CD4-positive, alpha-beta T cell treated with Interleukin-21 for 1 hour (primary cell): ENCODE measurements around the gene FAM72B.
"Not testable (repeated sequence)": the region's sequence is repeated elsewhere in the genome, so short reads cannot be mapped to it uniquely, and the experiment has no call there.

Experiments used
- DNase-seq: peaks from one replicate; pipeline ENCODE4 v3.0.0-alpha.2; 2020

FAM72B gene

DNA sequence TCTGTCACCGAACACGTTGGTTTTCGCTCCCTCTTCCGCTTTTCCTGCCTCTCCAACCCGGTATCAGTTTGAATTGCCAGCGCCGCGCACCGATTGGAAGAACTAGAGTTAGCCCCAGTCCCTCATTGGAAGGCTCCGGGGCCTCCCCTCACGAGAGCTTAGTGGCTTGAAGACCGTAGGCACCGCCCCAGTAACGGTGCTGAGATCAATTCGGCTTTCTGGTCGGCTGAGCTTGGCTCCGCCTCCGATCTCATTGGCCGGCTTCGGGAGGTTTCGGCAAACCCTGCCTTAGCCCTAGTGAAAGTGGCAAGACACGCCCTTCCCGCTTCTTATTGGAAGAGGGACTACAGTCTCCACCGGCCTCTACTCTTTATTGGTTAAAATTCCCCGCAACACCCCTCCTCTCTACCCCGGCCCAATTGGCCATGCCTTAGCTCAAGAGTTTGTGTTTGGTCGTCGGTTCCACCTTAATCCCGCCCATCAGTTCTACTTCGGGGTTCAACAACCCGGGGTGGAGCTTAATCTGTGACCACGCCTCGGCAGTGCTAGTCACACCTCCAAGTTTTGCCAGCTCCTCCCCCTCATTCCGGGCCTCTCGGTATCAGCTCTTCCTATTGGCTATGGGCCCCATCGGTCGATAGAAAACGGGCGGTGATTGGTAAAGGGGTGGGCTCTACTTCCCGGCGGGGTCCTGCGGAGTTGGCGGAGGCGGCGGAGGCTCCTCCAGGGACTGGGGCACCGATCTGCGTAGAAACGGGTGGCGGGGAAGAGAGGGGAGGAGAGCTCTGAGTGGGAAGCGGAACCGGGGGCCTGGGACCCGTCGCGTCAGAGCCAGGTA lies at the start of gene FAM72B, which contains the start of gene SRGAP2C:
Gene FAM72B (minus strand): TSS at position 51 of the 838 bp plus-strand sequence. CDS start 851 bp downstream, outside the sequence.
Gene SRGAP2C (plus strand): TSS at position 686 of the 838 bp plus-strand sequence. CDS start 2,472 bp downstream, outside the sequence.
- DNase-seq: peak; percentile 98

- not testable (repeated sequence) for DNase-seq
These were observed 48.4 kb upstream of the FAM72B start for GRCh38 chr1:121232445-121233125.

GRCh38 chr1:121230636-121231035 lies 46.5 kb upstream of the FAM72B start:
- DNase-seq: not testable (repeated sequence)

- not testable (repeated sequence) for DNase-seq
These were observed 43.6 kb upstream of the FAM72B start for GRCh38 chr1:121227544-121228330.

GRCh38 chr1:121226925-121227324 lies 42.8 kb upstream of the FAM72B start:
- not testable (repeated sequence) for DNase-seq

- not testable (repeated sequence) for DNase-seq
These were observed 42.3 kb upstream of the FAM72B start for GRCh38 chr1:121226295-121226904.

GRCh38 chr1:121224714-121225113 lies 40.6 kb upstream of the FAM72B start:
- not testable (repeated sequence) for DNase-seq

GRCh38 chr1:121221770-121222169 lies 37.6 kb upstream of the FAM72B start:
- DNase-seq: not testable (repeated sequence)

DNA sequence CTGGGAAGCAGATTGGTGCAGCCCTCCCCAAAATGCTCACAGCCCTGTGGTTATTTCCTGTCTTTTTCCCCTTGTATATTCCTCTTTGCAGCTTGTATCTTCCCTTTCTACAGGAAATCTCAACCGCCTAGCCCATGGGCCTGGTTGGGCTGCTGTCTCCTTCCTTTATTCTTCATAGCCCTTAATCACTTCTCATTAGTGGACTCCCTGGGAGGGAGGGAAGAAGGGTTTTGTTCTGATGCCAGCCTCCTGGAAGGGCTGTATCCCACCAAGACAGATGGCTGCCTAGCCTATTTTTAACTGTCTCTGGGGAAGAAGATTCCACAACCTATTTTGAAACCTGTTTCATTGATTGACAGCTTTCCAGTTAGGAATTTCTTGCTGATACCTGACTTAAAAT lies 32.5 kb upstream of the FAM72B start:
- DNase-seq: not testable (repeated sequence)

DNA sequence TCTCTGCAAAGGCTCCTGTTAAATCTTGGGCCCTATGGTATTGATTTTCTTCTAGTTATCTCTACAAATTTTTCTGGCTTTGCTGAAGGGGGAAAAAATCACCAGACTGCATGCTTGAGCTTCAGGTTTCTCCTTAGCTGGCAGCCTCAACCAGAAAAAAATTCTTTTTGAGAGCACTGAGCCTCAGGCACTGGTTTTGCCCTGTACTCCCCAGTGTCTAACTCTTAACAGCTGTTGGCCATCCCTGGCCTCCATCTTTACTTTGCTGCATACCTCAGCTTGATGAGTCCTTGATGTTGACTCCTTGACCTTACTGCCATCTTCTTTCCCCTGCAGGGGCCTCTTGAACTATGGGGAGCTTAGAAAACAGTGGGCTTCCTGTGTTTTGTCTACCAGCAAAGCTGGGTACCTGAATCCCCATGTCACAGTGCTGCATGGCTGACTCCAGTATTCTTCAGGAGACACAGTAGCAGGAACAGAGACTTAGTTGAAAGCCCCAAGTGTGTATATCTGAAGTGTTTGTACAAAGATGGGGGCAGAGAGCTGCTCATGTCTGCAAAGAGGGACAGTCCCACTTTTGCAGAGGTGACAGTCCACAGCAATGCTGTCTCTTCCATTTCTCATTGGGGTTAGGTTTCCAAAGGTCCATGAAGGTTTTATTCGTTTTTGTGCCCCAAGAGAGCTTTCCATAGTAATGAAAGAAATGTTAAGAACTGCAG lies 31.7 kb upstream of the FAM72B start:
- not testable (repeated sequence) for DNase-seq

GRCh38 chr1:121214544-121215156 lies 30.5 kb upstream of the FAM72B start:
- DNase-seq: not testable (repeated sequence)

- not testable (repeated sequence) for DNase-seq
These were observed 29.4 kb upstream of the FAM72B start for GRCh38 chr1:121213491-121213890.

DNA sequence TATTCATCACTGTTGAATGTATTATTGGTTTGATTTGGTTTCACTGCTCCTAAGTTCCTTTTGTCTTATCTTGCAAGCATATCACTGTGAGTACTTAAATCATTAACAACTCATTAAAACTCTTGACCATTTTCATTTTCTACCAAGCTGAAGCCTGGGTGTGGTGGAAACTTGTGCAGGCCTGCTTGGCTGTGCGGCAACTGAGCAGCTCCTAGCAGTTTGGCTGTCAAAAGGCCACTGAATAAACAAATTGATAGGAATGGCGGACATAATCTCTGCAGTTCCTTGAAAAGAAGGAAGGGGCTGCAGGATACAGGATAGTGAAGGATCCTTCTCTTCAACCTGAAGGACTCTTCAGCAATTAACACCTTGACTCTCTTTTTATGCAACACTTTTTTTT lies 26.6 kb upstream of the FAM72B start:
- DNase-seq: not testable (repeated sequence)

DNA sequence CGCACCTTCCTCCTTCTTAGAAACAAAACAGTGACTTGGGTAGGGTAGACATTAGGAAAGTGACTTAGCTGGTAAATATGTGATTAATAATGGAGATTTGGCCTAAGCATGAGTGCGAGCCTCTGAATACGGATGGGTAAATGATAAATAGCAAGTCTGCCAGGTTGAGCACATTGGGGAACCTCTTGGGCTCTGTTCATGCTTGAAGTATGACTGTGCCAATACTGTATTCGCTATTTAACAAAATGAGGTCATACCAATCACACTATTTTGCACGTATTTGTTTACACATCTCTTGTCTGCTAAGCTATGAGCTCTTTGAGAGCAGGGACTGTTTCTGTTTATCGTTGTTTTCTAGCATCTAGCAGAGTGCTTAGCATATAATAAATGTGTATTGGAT lies 24.2 kb upstream of the FAM72B start:
- not testable (repeated sequence) for DNase-seq

DNA sequence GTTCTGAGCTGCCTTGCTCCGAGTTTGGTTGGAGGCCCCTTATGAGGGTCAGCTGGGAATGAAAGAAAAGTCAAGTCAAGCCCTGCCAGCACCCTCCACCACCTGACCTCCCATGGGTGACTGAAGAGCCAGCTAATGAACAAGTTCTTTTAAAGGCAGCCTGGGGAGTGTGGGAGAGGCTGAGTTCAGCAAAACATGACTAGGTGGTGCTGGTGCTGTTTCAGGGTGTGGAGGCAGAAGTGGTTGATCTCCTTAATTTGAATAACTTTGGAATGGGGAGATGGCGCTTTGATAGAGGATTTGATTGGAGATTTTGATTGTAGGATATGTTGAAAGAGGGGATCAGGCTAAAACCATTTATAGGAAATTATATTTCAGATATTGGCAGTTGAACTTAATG lies 23.2 kb upstream of the FAM72B start:
- DNase-seq: not testable (repeated sequence)

GRCh38 chr1:121205786-121206711 lies 21.9 kb upstream of the FAM72B start:
- DNase-seq: not testable (repeated sequence)

- not testable (repeated sequence) for DNase-seq
These were observed 18.8 kb upstream of the FAM72B start for GRCh38 chr1:121202986-121203385.

- DNase-seq: not testable (repeated sequence)
These were observed 17.1 kb upstream of the FAM72B start for GRCh38 chr1:121200985-121201981.

DNA sequence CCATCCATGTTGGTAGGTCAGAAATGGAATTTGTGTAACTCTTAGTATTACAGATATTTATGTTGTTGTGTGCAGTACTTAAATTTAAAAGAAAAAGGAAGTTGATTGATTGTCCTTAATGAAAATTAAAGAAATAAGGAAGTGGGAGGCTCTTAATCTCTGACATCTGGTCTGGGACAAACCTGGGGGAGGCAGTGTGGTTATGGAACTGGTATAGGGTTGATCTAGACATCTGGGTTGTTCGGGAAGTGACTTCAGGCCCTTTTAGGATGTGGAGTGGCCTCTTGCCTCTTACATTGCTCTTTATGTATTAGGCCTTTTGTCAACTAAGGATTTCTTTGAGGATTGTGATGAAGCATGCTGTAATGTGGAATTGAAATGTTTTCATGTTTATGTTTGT lies 16.1 kb upstream of the FAM72B start:
- DNase-seq: not testable (repeated sequence)
